CD4-positive, alpha-beta T cell treated with Interleukin-17A for 4 hours (primary cell): Measurements from ENCODE around the gene SMC1B.
"Not testable (repeated sequence)": the region's sequence is repeated elsewhere in the genome, so short reads cannot be mapped to it uniquely, and the experiment has no call there.

Experiments
- DNase-seq: peaks from one replicate; pipeline ENCODE4 v3.0.0-alpha.2; 2020; ENCODE audit warnings: mixed read lengths

SMC1B gene

DNA sequence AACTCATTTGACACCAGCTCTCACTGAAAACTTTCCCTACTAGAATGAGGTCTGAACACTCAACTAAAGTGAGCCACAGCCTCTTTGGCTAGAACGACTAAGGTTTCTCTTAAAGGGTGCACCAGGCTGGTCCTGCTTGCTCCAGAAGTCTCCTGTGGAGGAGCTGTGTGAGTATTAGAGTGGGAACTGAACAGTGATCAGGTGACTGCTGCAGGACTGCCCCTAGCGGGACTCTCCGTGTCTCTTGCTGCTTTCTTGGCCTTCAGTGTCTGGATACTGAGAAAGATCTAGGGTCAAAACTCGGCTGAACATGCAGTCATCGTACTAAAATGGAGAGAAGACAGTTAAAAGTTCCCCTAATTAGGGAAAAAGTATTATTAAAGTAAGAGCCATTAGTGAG, 69.1 kb downstream of the SMC1B start:
- DNase-seq, result no peak

DNA sequence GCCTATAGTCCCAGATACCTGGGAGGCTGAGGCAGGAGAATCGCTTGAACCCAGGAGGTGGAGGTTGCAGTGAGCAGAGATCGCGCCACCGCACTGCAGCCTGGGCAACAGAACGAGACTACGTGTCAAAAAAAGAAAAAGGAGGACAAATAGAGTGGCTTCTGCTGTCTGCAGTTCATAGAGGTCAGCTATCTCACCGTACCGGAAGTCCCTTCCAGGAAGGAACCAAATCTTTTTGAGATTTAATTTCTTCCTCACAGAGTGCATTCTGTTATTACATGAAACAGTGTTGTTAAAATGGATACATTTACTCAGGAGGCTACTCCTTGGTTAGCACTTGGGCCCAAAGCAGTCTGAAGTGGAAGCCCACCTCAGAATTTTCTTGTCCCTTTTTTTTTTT, 70.3 kb downstream of the SMC1B start:
- DNase-seq, result no peak

- peak; percentile 69 for DNase-seq
These were observed 71.9 kb downstream of the SMC1B start for GRCh38 chr22:45341498-45341897.

GRCh38 chr22:45340323-45340722, 73.1 kb downstream of the SMC1B start:
- no peak for DNase-seq

GRCh38 chr22:45338795-45339194, 74.6 kb downstream of the SMC1B start:
- no peak for DNase-seq

DNA sequence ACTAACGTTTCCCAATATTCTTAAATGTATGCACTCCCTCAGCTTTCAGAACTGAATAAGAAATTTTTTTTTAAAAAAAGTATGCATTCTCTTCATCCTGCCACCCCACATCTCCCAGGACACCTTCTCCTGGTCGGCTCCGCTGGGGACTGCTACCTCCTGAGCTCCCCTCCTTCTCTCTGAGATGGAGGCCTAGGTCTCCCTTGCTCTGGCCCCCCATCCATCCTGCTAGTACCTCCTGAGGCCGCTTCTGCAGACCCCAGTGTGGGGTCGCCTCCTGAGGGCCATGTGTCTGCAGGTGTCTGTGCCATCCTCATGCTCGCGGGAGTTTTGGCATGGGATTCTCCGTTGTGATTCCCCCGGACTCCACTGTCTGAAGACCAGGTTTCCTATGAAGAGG, 75.9 kb downstream of the SMC1B start:
- no peak for DNase-seq

DNA sequence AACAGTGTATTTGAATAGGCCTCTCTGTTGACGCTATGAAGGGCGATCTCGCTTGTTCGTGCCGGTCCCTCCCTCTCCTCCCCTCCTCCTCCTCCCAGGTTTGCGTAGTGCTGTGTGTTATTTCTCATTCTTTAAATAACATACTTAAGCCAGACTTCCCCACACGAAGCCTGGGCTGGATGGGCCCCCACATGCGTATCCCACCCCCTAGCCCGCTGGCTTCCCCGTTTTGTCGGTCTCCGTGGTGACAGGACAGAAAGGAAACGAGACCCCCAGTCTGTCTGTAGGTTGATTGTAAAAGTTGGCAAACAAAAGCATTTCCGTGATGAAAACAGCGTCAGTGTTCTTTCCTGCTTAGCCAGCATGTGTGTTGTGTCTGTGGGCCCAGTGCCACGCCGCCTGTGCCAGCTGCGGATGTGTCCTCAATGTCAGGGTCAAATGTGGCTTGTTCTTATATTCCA, 76.4 kb downstream of the SMC1B start:
- DNase-seq, result peak; percentile 26

GRCh38 chr22:45335854-45336522, 77.4 kb downstream of the SMC1B start:
- DNase-seq, result no peak

DNA sequence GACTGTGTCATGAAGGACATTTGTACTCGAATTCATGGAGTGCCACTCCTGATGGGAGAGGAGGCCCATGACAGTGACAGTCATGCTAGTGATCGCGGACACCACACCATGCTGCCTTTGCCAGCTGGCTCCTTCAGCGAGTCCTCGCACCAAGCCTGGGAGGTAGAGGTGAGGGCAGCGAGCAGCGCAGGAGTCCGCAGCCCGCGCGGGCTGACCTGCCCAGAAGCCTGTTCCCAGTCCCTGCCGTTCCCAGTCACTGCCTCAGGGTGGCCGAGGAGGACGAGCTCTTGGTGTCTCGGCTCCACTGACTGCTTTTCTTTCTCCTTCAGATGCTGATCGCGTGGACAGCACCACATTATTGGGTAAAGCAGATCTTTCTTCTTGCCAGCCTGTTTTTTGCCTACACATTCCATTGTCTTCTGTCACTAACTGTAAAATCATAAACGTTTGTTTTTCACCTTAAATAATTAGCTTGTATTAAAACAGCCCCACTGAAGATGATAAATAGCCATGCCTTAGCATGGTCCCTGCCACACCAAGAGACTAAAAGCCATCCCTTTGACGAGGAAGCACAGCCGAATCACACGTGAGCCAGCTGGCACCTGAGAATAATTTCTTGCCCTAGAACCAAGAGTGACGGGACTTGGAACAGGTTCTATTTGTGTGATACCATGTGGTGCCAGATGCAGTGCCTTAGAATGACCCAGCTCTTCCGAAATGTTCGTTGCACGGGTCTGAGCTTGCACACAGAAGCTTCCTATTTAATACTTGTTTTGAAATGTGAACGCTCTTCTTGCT, 78.2 kb downstream of the SMC1B start:
- DNase-seq, result no peak

DNA sequence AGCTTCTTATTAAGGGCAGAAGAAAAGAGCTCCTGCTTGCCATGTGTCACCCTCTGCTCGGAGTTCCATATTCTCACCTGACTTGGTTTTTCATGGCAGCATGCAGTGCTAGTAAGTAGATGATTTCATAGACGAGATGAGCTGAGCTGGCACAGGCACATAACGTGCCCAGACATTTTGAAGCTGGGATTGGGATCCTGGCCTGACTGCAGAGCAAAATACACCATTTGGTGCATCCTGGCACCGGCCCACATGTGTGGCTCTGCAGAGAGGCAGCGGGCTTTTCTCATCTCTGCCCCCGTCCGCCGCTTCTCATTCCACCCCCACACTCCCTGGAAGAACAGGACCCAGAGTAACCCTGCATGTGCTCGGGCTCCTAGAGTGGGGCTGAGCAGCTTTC, 78.9 kb downstream of the SMC1B start:
- DNase-seq, result no peak

- DNase-seq, result no peak
These were observed 79.3 kb downstream of the SMC1B start for GRCh38 chr22:45334068-45334467.

GRCh38 chr22:45332001-45332400, 81.4 kb downstream of the SMC1B start:
- no peak for DNase-seq

- DNase-seq, result no peak
These were observed 81.9 kb downstream of the SMC1B start for GRCh38 chr22:45331486-45331885.

DNA sequence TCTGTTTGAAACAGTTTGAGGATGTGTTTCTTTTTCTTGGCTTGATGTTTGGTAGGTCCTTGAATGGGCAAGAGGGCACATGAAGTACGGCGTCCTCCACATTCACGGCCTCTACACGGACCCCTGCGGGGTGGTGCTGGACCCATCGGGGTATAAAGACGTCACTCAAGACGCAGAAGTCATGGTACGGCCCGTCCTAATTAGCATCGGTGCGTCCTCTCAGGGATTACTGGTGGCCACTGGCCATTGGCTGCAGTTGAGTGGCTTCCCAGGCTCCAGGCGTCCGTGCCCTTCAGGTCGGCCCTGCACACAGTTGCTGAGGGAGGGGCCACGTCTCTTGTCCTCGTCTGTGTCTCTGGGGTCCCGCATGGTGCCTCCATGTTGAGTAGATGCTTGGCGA, 82.9 kb downstream of the SMC1B start:
- DNase-seq, result no peak

DNA sequence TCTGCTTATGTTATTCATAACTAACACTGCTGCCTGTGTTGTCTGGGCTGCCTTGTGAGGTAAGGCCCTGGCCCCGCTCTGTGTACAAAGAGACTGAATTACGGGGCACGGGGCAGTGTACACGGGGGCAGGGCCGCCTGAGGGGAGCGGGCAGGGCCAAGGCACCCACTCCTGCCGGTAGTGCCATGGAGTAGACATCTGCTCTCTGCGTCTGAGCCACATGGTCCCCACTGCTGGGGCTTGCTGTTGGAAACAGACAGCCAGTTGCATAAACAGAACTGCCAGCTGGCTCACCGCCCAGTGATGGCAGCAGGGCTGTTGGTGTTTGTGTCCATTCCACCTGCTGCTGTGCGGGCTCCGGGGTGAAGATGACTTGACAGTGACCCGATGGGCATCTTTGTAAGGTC, 83.9 kb downstream of the SMC1B start:
- no peak for DNase-seq

GRCh38 chr22:45328822-45329529, 84.4 kb downstream of the SMC1B start:
- no peak for DNase-seq

DNA sequence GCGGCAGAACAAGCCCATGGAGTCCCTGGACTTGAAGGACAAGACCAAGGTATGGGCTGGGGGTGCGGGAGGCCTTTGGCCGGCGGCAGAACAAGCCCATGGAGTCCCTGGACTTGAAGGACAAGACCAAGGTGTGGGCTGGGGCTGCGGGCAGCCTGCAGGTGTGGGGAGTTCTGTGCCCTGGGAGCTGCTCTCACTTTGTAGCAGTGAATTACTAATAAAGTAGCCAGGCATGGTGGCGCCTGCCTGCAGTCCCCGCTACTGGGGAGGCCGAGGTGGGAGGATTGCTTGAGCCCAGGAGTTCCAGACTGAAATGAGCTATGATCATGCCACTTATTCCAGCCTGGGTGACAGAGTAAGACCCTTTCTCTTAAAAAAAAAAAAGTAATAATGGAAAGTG, 85.1 kb downstream of the SMC1B start:
- not testable (repeated sequence) for DNase-seq

GRCh38 chr22:45324311-45324711, 89.1 kb downstream of the SMC1B start:
- DNase-seq, result no peak

DNA sequence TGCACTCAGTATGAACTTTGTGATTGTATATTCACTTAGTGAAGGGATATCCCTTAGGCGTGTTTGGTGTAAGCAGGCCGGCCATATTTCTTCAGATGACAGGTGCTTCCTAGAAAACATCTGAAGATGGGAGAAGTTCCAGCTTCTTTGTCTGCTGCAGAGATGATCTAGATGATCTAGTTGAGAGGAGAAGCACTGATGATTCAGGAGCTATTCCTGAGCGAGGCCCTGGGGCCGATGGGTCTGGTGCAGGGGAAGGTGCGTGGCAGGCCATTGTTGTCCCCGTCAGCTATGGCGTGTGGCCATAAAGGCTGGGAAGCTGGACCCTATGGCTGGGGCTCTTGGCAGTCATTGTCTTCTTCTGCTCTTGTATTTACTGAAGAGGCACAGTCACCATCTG, 89.7 kb downstream of the SMC1B start:
- no peak for DNase-seq

GRCh38 chr22:45322873-45323525, 90.4 kb downstream of the SMC1B start:
- DNase-seq, result peak; percentile 28

GRCh38 chr22:45321827-45322226, 91.6 kb downstream of the SMC1B start:
- DNase-seq, result peak; percentile 27

GRCh38 chr22:45320357-45320976, 92.9 kb downstream of the SMC1B start:
- DNase-seq, result no peak

DNA sequence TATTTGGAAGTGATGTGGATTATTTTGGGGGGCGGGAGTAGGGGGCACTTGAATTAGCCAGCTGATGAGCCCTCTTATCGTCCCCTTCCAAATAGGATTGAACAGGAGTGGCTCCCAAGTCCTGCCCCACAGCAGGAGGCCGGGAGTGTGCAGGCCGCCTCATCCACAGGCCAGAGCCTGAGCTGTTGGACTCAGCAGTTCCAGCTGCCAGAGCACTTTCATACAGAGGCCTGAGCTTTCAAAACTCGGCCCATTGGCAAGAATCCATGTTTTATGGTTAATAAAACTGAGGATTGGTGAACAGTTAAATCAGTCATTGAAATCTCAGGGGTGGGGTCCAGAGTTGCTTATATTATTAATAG, 94.1 kb downstream of the SMC1B start:
- no peak for DNase-seq
